HG02973 (cell line): Measurements from ENCODE around the gene CMBL.
"Not testable (repeated sequence)": the region's sequence is repeated elsewhere in the genome, so short reads cannot be mapped to it uniquely, and the experiment has no call there.

ENCODE experiments used
- ATAC-seq: cut with Tn5 transposase; IDR thresholded peaks from one replicate; pipeline ENCODE4 v1.9.1; 2021; ENCODE audit warnings: moderate library complexity; ENCODE audit not compliant: unreplicated experiment

CMBL gene

GRCh38 chr5:10307206-10308148 lies at the start of gene CMBL:
Gene CMBL, minus strand, starts transcription at chr5:10307902. Its CDS starts 17,140 bp downstream, at chr5:10290762.
- no peak for ATAC-seq

- ATAC-seq: peak; percentile 22
These were observed 47.6 kb upstream of the CMBL start for GRCh38 chr5:10355071-10355889.

GRCh38 chr5:10354048-10354872 lies 46.6 kb upstream of the CMBL start:
- ATAC-seq: peak; percentile 10

- ATAC-seq: peak; percentile 79
These were observed 45.7 kb upstream of the CMBL start, which contains the start of gene MARCHF6 for GRCh38 chr5:10353241-10354047. Gene MARCHF6, plus strand, starts transcription at chr5:10353695. Its CDS starts 204 bp downstream, at chr5:10353899.

- ATAC-seq: peak; percentile 8
These were observed 44.9 kb upstream of the CMBL start for GRCh38 chr5:10352430-10353240.

- no peak for ATAC-seq
These were observed 44.2 kb upstream of the CMBL start for GRCh38 chr5:10351919-10352318.

- ATAC-seq: no peak
These were observed 43.6 kb upstream of the CMBL start for GRCh38 chr5:10351199-10351905.

GRCh38 chr5:10348258-10348657 lies 40.6 kb upstream of the CMBL start:
- no peak for ATAC-seq

- ATAC-seq: not testable (repeated sequence)
These were observed 36.9 kb upstream of the CMBL start for GRCh38 chr5:10344461-10345106.

- no peak for ATAC-seq
These were observed 35.8 kb upstream of the CMBL start for GRCh38 chr5:10343486-10343885.

GRCh38 chr5:10339958-10340357 lies 32.3 kb upstream of the CMBL start:
- no peak for ATAC-seq

GRCh38 chr5:10339058-10339811 lies 31.5 kb upstream of the CMBL start:
- no peak for ATAC-seq

GRCh38 chr5:10338686-10339057 lies 31.0 kb upstream of the CMBL start:
- no peak for ATAC-seq

GRCh38 chr5:10337986-10338385 lies 30.3 kb upstream of the CMBL start:
- ATAC-seq: no peak

- ATAC-seq: no peak
These were observed 29.4 kb upstream of the CMBL start for GRCh38 chr5:10337107-10337506.

- ATAC-seq: no peak
These were observed 28.2 kb upstream of the CMBL start for GRCh38 chr5:10335711-10336470.

- no peak for ATAC-seq
These were observed 27.1 kb upstream of the CMBL start for GRCh38 chr5:10334831-10335230.
